OCI-LY7 (cell line): ENCODE measurements around the gene SCYGR7.

Source experiments
- CTCF ChIP-seq: fragments of 200-600 bp; sonication (generic); conservative IDR thresholded peaks from 2 replicates; pipeline ENCODE4 v1.5.1; 2014; ENCODE audit warnings: mild to moderate bottlenecking, antibody characterized with exemption, low read length, moderate library complexity, mixed read lengths
- EZH2phosphoT487 ChIP-seq: fragments of 200-600 bp; sonication (generic); IDR thresholded peaks from 2 replicates; pipeline ENCODE4 v1.6.1; 2018; ENCODE audit warnings: low read depth, borderline replicate concordance, mild to moderate bottlenecking, mixed run types, antibody characterized with exemption, low read length, moderate library complexity, mixed read lengths

- TF ChIP-seq CTCF = no peak
- no peak for TF ChIP-seq EZH2phosphoT487
Observed at GRCh38 chr2:227774895-227775842, 47.0 kb downstream of the SCYGR7 start.
